GM18511 (cell line): Measurements from ENCODE around the gene ACACA.

Source experiments
- ATAC-seq: cut with Tn5 transposase; IDR thresholded peaks from one replicate; pipeline ENCODE4 v1.9.1; 2021; ENCODE audit warnings: mild to moderate bottlenecking, moderate library complexity; ENCODE audit not compliant: unreplicated experiment

The ACACA gene

DNA sequence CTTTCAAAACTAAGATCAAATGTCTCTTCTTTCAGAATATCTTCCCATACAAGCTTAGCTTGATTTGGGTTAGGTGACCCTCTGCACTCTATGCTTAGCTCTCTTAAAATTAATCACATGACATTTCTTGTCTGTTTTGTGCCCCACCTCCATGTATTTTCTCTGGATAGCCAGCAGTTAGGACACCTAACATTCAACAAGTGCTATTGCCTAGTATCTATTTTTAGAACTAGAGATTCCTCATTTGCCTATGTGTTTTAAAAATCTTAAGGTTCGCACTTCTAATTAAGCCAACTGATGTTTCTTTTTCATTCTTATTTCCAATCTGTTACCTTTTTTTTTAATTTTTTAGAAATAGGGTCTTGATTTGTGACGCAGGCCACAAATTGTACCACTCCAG, 160.6 kb downstream of the ACACA start:
- no peak for ATAC-seq

GRCh38 chr17:37240381-37240780, 166.3 kb downstream of the ACACA start:
- ATAC-seq, result no peak

GRCh38 chr17:37239690-37240334, 166.8 kb downstream of the ACACA start:
- no peak for ATAC-seq

- no peak for ATAC-seq
These were observed 172.5 kb downstream of the ACACA start for GRCh38 chr17:37234106-37234505.

GRCh38 chr17:37233036-37233435, 173.6 kb downstream of the ACACA start:
- no peak for ATAC-seq

DNA sequence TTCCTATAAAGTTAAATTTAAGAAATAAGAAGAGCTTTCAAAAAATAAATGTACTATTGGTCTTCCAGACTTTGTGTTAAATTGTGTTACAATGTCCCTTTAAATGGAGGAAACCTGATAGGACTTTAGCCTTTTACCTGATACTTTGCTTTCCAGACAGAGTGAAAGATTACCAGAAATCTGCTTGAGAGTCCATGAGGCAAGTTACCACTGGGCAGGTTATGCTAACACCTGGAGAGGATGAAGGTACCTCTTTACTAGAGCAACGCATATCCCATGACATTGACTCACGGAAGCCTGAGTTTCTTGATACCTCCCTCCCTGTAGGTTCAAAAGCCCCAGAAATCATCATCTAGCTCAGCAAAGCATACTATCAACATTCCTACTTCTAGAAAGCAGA, 174.7 kb downstream of the ACACA start:
- ATAC-seq, result no peak

DNA sequence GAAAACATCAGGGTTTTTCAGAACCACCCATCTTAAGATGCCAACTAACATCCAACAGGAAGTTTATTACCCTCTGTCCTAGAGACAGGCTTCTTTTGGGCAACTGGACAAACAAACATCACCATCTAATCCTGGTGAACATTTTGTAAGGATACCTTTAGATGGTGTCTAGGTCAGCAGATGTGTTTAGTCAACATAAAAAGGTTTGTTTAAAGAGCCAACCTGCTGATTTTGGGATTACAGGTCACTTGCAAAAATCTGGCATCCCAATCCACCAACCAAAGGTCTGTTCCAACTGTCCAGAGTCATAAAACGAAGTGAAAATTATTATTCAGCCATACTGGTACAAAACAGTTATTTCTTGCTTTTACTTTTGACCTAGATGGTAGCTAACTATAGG, 176.0 kb downstream of the ACACA start:
- no peak for ATAC-seq

- ATAC-seq, result no peak
These were observed 181.2 kb downstream of the ACACA start for GRCh38 chr17:37225465-37225864.

GRCh38 chr17:37221865-37222264, 184.8 kb downstream of the ACACA start:
- ATAC-seq, result no peak

DNA sequence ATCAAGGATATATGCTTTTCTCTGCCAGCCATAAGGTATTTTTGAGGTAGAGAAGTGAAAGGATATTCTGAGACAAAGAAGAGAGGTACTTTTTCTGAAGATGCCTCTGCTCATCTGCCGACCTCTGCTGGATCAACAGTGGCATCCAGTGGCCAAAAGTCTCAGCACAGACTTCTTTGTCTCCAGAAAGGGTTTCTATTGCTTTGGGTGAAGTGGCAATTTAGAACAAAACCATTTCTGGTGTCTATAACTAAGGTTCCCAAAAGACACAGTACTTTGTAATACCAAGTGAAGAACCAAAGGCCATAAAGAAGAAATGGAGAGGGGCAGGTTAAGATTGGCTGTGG, 186.1 kb downstream of the ACACA start:
- ATAC-seq, result no peak

GRCh38 chr17:37219876-37220606, 186.6 kb downstream of the ACACA start:
- no peak for ATAC-seq

DNA sequence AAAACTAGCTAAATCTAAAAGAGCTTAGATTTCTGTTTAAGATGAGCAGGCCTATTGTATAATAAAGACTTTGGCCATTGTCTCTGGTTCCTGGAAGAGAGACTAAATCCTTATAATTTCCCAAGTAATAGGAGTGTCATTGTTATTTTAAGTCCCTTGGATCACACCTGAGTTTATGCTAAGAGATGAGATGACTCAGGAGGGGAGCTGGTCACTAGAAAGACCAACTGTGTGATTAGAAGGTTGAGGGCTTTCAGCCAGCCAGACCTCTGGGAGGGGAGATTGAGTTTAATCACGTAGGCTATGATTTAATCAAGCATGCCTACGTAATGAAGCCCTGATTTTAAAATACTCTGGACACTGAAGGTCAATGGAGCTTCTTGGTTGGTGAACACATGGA, 187.8 kb downstream of the ACACA start:
- no peak for ATAC-seq

DNA sequence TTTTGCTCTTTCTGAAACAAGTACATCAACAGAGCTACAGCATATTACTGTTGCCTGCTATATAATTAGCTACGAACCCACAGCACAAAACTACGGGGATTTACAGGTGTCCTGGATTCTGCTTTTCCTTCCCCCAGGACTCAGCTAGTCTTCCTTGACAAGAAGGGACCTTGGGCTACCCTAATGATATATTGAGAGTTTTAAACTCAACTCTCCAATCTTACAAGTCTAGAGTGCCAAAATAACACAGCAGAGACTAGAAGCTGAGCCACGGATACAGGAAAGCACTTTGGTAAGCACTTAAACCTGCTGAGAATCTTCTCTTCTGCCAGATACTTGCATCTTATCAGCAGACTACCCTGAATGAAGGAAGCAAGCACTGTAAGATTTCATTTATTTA, 192.2 kb downstream of the ACACA start:
- ATAC-seq, result no peak

DNA sequence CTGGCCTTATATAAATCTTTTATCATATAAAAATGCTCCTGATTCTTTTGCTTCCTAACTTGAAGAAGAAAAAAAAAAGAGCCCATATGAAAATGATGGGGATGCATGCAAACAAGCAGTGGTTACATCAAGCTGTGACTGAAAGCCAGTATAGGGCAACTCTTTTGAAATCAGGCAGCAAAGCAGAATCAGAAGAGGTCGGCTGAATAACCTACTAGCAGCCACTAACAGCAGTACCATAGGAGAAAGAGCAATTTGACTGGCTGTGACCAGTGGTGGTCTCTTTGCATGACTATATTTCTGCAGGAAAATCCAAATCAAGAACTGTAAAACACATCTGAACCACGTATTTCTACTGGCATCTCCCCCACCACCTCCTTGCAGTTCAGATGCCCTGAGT, 192.7 kb downstream of the ACACA start:
- no peak for ATAC-seq

DNA sequence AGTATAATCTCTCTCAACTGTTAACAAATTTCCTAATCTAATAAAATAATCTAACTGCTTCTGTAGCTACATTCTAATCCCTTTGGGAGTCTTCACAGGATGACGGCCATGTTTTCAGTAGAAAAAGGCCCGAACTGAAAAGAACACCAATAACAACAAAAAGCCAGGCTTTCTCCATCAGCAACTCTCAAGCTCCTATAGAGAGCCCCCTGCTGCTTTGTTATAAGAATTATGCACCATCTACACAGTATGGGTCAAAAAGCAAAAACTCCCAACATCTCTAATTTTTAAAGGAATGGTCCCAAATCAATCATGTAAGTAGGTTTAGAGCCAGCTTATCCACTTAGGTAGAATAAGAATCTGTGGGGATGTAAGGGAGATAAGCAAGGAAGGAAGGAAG, 194.5 kb downstream of the ACACA start:
- no peak for ATAC-seq

GRCh38 chr17:37211136-37211535, 195.5 kb downstream of the ACACA start:
- no peak for ATAC-seq

DNA sequence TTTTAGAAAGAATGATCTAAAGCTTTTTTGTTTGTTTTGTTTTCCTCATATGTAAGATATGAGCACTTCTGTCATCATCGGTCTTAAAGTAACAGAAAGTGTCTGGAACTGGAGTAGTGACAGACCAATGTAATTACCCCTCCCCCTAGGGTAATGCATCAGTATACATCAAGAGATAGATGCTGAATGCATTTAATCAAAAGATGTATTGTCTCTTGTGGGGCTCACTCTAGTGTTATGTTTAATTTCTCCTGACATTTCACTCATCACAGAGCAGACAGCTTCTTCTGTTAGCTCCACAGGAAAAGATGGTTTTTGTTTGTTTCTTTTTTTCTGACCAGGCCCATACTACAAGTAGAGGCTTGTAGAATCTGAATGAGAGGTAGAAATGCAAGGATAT, 199.5 kb downstream of the ACACA start:
- ATAC-seq, result no peak

- ATAC-seq, result no peak
These were observed 200.3 kb downstream of the ACACA start for GRCh38 chr17:37206299-37206698.

DNA sequence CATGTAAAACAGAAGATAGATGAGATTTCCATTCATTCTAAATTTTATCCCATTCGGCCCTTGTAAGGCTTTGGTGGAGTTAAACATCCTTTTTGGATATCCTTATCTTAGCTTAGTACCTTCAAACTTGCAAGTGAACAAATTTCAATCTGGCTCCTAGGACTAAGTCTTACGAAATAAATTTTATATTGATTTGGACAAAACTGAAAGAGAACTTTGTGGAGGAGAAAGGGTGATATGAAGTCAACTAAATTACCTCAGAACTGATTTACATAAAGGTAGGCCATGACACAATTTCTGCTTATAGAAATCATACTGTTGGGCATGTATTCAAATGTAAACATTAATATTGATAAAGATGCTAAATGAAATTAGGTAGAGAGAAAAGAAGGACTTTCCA, 206.1 kb downstream of the ACACA start:
- no peak for ATAC-seq

DNA sequence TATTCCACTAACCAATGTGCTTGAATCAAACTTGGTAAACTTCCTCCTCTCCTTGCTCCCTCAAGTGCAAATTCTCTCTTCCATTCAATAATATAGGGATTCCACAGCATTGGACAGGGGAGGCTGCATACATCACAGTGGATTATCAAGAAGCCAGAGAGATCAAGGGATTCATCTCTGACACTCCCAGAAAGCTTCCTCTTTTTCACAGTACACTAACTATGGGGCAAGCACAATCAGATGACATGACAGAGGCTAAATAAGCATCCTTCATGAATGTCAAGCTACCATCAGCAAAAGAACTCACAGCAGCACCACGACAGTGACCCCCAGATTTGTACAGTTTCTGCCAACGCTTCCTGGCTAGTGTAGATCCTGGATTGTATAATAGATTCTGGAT, 209.3 kb downstream of the ACACA start:
- ATAC-seq, result no peak

DNA sequence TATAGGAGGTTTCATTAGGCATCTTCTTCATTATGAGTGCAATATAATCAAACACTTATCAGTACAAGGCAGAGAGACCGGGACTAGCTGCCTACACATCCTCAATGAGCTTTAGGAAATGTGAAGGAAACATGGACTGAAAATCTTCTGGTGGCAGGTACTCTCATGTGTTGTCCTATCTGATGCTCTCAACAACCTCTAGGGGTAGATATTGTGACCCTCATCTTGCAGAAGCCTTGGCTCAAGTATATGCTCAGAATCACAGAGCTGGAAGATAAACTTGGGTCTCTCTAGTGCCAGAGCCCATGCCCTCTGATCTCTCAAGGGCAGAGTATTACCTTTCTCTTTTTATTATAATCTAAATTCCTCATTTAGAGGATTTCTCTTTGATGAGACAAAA, 212.4 kb downstream of the ACACA start:
- no peak for ATAC-seq

GRCh38 chr17:37191219-37191618, 215.4 kb downstream of the ACACA start:
- no peak for ATAC-seq

DNA sequence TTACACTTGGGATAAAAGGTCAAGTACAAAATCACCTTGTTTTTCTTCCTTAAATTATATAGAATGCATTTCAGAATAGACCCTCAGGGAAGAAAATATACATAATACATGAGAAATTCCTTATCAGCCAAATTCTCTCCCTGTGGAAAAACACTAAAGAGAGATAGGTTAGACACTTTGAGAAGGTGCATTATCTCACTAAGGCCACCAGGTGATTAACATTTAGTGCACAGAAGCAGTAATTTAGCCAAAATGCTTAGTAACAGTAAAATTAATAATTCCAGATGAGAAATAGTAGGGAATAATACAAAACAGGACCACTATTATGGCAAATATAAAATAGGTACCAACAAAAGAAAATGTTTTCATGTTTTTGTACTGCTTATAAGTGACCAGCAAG, 216.1 kb downstream of the ACACA start:
- ATAC-seq, result no peak
